GM12865 (cell line): ENCODE measurements around the gene MACROH2A2.

ENCODE experiments used
- DNase-seq: peaks from one replicate; pipeline ENCODE4 v3.0.0; 2010; ENCODE audit warnings: low read depth
- H3K4me3 ChIP-seq: 2 replicates; pipeline ENCODE4 v1.5.1; 2011; ENCODE audit warnings: mild to moderate bottlenecking, low read depth, low read length, control low read depth
- TF ChIP-seq, protein P1 (sequence below): IDR thresholded peaks from 2 replicates; pipeline ENCODE4 v1.5.1; 2011; ENCODE audit warnings: low read length, control low read depth, low read depth, inconsistent platforms; ENCODE audit not compliant: insufficient read depth; ENCODE audit errors: missing control alignments

The MACROH2A2 gene

DNA sequence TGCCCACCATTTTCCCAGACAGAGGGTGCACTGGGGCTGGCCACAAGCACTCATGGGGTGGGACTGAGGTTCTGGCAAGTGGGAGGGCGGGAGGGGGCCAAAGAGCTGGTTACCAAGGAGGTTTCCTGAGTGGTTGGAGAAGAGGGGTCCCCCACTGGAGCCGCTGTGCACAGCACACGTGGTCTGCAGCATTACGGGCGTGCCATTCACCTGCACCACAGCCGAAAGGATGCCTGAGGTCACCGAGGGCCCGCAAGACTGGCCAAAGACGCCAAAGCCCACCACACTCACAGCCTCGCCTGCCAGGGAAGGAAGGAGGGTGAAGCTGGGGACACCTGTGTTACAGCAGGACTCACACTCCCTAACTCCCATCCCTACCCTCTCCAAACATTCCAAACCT, 89.9 kb downstream of the MACROH2A2 start:
- no peak for DNase-seq
- no peak overlapping the region for H3K4me3 ChIP-seq

DNA sequence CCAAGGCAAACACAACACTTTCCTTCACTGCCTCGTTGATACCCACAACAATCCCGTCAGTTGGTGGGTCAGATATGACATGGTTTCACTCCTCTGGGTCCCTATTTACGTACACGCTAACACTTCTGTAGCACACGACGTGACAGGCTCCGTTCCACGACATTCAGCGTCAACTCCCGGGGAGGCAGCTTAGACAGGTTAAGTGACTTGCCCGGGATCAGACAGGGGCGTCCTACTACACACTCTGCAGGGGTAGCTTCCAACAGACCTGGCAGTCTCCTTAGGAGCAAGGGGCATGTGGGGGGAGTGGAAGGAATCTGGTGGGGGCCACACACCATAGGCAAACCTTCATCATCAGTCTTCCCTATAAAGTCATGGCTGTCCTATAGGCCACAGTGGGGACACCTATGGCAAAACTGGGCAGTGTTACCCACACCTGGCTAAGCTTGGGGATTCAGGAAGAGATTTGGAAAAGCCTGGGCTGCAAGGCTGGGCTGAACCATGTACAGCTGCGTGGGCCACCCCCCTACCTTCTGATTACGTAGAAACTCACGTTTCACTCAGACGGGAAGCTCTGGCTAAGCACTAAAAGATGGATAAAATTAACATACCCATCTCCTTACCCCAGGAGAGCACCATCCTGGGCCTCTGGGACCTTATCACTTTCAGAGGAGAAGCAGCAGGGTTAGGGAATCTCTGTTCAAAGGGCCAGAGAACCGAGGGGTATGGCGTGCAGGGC, 91.9 kb downstream of the MACROH2A2 start:
- TF ChIP-seq, protein P1, sequence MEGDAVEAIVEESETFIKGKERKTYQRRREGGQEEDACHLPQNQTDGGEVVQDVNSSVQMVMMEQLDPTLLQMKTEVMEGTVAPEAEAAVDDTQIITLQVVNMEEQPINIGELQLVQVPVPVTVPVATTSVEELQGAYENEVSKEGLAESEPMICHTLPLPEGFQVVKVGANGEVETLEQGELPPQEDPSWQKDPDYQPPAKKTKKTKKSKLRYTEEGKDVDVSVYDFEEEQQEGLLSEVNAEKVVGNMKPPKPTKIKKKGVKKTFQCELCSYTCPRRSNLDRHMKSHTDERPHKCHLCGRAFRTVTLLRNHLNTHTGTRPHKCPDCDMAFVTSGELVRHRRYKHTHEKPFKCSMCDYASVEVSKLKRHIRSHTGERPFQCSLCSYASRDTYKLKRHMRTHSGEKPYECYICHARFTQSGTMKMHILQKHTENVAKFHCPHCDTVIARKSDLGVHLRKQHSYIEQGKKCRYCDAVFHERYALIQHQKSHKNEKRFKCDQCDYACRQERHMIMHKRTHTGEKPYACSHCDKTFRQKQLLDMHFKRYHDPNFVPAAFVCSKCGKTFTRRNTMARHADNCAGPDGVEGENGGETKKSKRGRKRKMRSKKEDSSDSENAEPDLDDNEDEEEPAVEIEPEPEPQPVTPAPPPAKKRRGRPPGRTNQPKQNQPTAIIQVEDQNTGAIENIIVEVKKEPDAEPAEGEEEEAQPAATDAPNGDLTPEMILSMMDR: no peak
- DNase-seq: no peak
- H3K4me3 ChIP-seq: peak overlapping the region; percentile 57

More for the DNA sequence above, 89.9 kb downstream of the MACROH2A2 start:
- TF ChIP-seq, protein P1: no peak

DNA sequence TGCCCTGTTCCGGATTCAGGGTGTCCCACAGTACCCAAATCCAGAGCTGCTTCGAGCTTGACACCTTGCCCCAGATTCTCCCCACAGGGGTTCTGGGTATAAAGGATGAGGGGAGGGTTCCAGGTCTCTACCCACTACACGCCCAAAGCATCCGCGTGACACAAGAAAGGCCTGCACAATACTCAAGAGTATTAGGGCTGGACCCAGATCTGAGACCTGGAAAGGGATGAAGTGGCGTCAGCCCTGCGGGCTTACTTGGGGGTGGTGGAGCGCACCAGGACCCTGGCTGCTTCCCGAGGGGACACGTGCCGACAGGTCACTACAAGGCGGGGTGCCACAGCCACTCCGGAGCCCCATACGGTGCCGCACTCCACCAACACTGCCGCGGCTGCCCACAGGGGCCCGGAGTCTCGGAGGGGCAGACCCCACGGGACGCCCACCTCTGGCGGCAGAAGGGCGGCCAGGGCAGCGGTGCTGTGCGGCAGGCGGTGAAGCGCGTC, 92.6 kb downstream of the MACROH2A2 start:
- peak overlapping the region; percentile 57 for H3K4me3 ChIP-seq
- DNase-seq: no peak
- TF ChIP-seq, protein P1: no peak

DNA sequence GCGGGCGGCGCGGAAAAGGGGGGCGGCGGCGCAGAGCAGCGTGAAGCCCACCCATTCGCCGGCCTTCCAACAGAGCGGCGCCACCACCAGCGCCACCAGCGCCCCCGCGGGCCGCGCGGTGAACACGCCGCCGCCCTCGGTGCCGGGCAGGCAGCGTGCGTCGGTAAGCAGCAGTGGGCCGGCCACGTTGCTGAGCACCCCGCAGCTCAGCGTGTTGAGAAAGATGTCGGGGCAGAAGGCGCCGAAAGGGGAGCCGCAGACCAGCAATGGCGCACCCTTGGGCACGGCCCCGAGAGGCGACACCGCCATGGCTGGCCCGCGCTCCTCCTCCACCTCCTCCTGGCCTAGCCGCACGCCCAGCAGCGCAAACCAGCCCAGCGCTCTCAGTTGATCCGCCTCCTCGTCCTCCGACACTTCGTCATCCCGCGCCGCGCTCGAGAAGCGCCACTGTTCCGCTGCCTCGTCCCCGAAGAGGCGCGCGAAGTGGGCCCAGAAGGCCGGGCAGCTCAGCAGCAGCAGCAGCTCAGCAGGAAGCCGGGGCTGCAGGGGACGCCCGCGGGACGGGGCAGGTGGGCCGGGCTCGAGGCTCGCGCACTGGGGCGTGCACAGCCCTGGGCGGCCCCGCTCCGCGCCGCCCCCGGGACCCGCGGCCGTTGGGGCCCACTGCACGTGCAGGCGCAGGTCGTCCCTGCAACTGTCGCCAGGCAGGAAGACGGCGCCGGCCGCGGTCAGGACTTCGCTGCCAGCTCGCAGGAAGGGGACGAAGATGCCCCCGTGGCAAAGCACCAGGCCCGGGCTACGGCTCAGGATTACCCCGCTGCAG, 93.2 kb downstream of the MACROH2A2 start:
- peak; percentile 82 for DNase-seq
- peak overlapping the region; percentile 57 for H3K4me3 ChIP-seq
- TF ChIP-seq, protein P1: peak; percentile 66

DNA sequence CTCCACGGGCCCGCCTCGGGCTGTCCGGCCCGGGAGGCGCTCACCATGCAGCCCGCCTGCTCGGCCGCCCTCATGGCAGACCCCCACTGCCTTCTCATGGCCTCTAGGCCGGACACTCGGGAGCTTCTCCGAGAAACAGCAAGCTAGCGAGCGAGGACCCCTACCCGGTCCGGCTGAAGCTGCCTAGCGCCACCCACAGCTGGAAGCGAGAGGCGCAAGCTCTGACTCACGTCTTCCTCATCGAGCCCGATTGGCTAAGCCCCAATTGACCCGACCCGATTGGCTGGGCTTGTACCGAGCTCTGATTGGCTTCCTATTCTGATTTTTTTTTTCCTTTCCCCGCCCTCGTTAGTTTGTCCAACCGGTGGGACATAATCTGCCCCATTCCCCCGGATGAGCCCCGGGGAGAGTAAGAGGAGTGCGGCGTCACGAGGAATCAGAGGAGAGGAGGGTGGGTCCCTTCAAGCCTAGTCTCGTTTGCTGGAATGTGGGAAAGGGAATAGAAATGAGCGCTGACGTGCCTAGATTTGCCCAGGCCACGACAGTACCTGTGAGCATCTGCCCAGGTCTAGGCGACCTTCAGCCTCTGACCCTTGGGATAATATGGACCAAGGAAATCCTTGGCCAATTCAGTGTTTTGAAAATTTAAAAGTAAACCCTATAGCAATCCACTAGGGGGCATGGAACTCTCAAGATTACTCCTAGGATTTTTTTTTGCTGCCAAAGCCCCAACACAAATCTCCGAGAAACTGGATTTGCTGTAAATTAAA, 94.0 kb downstream of the MACROH2A2 start, which contains the start of gene TYSND1:
TYSND1 (minus strand) TSS at position 212 of the 770 bp plus-strand sequence; CDS start at position 98, 114 bp downstream.
- H3K4me3 ChIP-seq: peak within 1 kb of the TSS; percentile 57
- TF ChIP-seq, protein P1: peak; percentile 90
- peak; percentile 98 for DNase-seq

DNA sequence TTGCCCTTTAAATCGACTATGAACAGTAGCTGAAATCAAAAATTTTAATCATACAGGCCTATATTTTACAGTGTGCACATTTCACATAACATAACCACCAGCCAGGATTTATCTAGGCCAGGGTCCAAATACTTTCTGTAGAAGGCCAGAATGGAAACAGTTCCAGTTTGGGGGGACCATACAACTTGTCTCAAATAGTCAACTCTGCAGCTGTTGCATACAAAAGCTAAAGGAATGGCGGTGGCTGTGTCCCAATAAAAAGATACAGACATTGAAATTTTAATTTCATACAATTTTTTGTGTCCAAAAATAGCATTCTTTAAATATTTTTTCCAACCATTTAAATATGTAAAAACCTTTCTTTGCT, 94.6 kb downstream of the MACROH2A2 start:
- DNase-seq: no peak
- H3K4me3 ChIP-seq: peak overlapping the region; percentile 57
- TF ChIP-seq, protein P1: no peak
